Effector memory CD4-positive, alpha-beta T cell (primary cell): Measurements from ENCODE around the gene POLR2L.

ENCODE experiments used
- DNase-seq, 3 donors: peaks; one replicate each; pipeline ENCODE4 v3.0.0-alpha.2; 2020
- H3K27ac ChIP-seq: 2 replicates; pipeline ENCODE4 v1.7.0; 2013; ENCODE audit warnings: mild to moderate bottlenecking, low read length, moderate library complexity; ENCODE audit not compliant: insufficient read depth, poor library complexity, severe bottlenecking
- H3K27me3 ChIP-seq: replicated peaks from 2 replicates; pipeline ENCODE4 v1.7.0; 2013; ENCODE audit warnings: mild to moderate bottlenecking, low read length; ENCODE audit not compliant: insufficient read depth, control insufficient read depth, poor library complexity, severe bottlenecking
- H3K36me3 ChIP-seq: 2 replicates; pipeline ENCODE4 v1.7.0; 2013; ENCODE audit warnings: mild to moderate bottlenecking, low read length, moderate library complexity; ENCODE audit not compliant: control insufficient read depth, insufficient read depth
- H3K4me1 ChIP-seq: 2 replicates; pipeline ENCODE4 v1.7.0; 2013; ENCODE audit warnings: low read length, mild to moderate bottlenecking; ENCODE audit not compliant: control insufficient read depth, insufficient read depth, poor library complexity, severe bottlenecking
- H3K4me3 ChIP-seq: 2 replicates; pipeline ENCODE4 v1.7.0; 2013; ENCODE audit warnings: low read length, low read depth, mild to moderate bottlenecking; ENCODE audit not compliant: insufficient read depth, poor library complexity, severe bottlenecking
- H3K9me3 ChIP-seq: 2 replicates; pipeline ENCODE4 v1.7.0; 2013; ENCODE audit warnings: mild to moderate bottlenecking, low read length, moderate library complexity; ENCODE audit not compliant: control insufficient read depth

POLR2L gene

GRCh38 chr11:809287-810039 is 32.9 kb downstream of the POLR2L start, which contains the start of gene RPLP2:
Gene RPLP2, plus strand, starts transcription at chr11:809967. Its CDS starts 268 bp downstream, at chr11:810235.
- H3K36me3 ChIP-seq = peaks cover 26% of the 10 kb centered on the region
- peaks cover 32% of the 10 kb centered on the region for H3K4me1 ChIP-seq
- peak within 1 kb of the TSS; percentile 98 for H3K4me3 ChIP-seq
- peak within 1 kb of the TSS; percentile 98 for H3K27ac ChIP-seq
- H3K9me3 ChIP-seq = no peaks in the 10 kb centered on the region
- DNase-seq = peak; percentile 93 to 97 (median 95)
- H3K27me3 ChIP-seq = no peaks in the 10 kb centered on the region

GRCh38 chr11:808427-809286 is 33.7 kb downstream of the POLR2L start:
- Histone ChIP-seq H3K36me3 (peaks cover 26% of the 10 kb centered on the region), H3K9me3 (no peaks in the 10 kb centered on the region), H3K27ac (peak overlapping the region; percentile 98), H3K4me3 (peak overlapping the region; percentile 98), H3K4me1 (peaks cover 37% of the 10 kb centered on the region), H3K27me3 (no peaks in the 10 kb centered on the region)
- peak in 2 of 3 donors; percentile 16 to 36 for DNase-seq

GRCh38 chr11:804599-804964 is 37.7 kb downstream of the POLR2L start:
- H3K36me3 ChIP-seq = peaks cover 13% of the 10 kb centered on the region
- peaks cover 24% of the 10 kb centered on the region for H3K4me1 ChIP-seq
- no peaks in the 10 kb centered on the region for H3K27me3 ChIP-seq
- no peak for DNase-seq
- peak overlapping the region; percentile 77 for H3K27ac ChIP-seq
- H3K9me3 ChIP-seq = no peaks in the 10 kb centered on the region
- peak overlapping the region; percentile 75 for H3K4me3 ChIP-seq

GRCh38 chr11:803770-804598 is 38.3 kb downstream of the POLR2L start:
- DNase-seq = no peak
- Histone ChIP-seq H3K27ac (peak overlapping the region; percentile 77), H3K4me3 (peak overlapping the region; percentile 75), H3K36me3 (peaks cover 13% of the 10 kb centered on the region), H3K4me1 (peaks cover 22% of the 10 kb centered on the region), H3K27me3 (no peaks in the 10 kb centered on the region), H3K9me3 (no peaks in the 10 kb centered on the region)

DNA sequence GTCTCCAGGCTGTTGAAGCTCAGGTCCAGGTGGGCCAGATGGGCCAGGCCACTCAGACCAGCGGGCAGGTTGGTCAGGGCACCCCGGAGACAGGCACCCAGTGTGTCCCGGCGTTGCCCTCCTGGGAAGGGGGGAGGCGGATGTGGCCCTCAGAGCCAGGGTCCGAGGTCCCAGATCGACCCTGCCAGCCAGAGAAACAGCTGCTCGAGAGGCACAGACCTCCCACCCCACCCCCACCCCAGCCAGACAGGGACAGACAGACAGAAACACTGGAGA is 38.9 kb downstream of the POLR2L start:
- DNase-seq = no peak
- Histone ChIP-seq H3K4me3 (no peak overlapping the region), H3K27me3 (no peaks in the 10 kb centered on the region), H3K9me3 (no peaks in the 10 kb centered on the region), H3K27ac (no peak overlapping the region), H3K36me3 (peaks cover 13% of the 10 kb centered on the region), H3K4me1 (peaks cover 16% of the 10 kb centered on the region)

DNA sequence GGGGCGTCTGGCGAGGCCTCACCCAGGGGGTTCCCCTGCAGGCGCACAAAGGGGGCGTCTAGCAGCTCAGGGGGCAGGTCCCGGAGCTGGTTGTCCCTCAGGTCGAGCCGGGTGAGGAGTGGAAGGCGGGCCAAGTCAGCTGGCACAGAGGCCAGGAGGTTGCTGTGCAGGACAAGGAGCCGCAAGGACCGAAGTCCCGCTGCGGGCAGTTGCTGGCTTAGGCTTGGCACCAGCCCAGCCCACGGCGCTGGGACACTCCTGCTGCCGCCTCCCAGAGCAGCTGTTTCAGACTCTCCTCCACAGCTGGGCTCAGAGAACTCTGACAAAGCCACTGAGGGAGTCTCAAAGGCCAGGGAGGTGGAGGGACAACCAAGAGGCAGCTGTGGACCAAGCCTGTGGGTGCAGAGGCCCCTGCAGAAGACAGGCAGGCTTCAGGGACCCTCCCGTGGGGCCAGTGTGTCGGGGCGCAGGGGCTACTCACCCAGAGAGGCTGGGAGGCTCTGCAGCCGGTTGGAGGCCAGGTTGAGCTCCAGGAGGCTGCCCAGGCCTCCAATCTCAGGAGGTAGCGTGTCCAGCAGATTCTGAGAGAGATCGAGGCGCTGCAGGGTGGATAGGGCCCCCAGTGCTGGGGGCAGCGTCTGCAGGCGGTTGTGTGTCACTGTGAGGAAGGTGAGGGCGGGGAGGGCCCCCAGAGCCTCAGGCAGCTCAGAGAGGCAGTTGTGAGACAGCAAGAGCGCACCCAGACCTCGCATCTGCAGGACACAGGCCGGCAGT is 39.4 kb downstream of the POLR2L start:
- H3K4me3 ChIP-seq = no peak overlapping the region
- no peaks in the 10 kb centered on the region for H3K9me3 ChIP-seq
- H3K4me1 ChIP-seq = peaks cover 15% of the 10 kb centered on the region
- DNase-seq = no peak
- no peak overlapping the region for H3K27ac ChIP-seq
- no peaks in the 10 kb centered on the region for H3K27me3 ChIP-seq
- H3K36me3 ChIP-seq = peaks cover 13% of the 10 kb centered on the region

- Histone ChIP-seq H3K4me1 (peaks cover 21% of the 10 kb centered on the region), H3K4me3 (no peak overlapping the region), H3K9me3 (no peaks in the 10 kb centered on the region), H3K36me3 (peaks cover 13% of the 10 kb centered on the region), H3K27ac (no peak overlapping the region), H3K27me3 (no peaks in the 10 kb centered on the region)
- DNase-seq = no peak
Measured at GRCh38 chr11:802018-802617, 40.2 kb downstream of the POLR2L start.

DNA sequence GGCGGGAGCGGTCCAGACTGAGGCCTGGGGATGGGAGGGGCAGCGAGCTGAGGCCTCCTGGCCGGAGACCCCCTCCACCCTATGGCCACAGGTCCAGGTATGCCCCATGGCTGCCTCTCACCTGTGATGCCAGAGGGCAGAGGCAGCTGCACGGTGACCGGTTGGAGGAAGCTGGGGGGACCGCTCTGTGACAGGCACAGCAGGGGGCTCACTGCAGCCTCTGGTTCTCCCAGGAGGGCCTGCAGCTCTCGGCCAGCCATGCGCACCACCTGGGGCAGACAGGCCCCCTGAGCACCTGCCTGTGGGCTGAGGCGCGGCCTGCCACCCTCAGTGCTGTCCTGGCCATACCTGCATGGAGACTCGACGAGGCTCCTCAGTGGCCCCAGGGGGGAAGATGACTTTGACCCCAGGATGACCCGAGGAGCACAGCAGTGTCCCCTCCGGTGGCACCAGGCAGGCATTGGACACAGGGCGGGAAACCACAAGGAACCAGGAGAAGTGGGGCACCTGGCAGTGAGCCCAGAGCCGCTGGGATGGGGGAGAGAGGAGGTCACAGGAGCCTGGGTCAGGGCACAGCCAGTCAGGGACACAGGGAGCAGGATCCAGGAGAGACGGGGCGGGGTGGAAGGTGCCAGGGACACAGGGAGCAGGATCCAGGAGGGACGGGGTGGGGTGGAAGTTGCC is 41.1 kb downstream of the POLR2L start:
- Histone ChIP-seq H3K9me3 (no peaks in the 10 kb centered on the region), H3K27ac (no peak overlapping the region), H3K4me3 (no peak overlapping the region), H3K4me1 (peaks cover 30% of the 10 kb centered on the region), H3K36me3 (peaks cover 13% of the 10 kb centered on the region), H3K27me3 (no peaks in the 10 kb centered on the region)
- no peak for DNase-seq

GRCh38 chr11:800473-800872 is 41.9 kb downstream of the POLR2L start:
- no peak overlapping the region for H3K27ac ChIP-seq
- H3K27me3 ChIP-seq = no peaks in the 10 kb centered on the region
- no peak overlapping the region for H3K4me3 ChIP-seq
- peaks cover 13% of the 10 kb centered on the region for H3K36me3 ChIP-seq
- peaks cover 33% of the 10 kb centered on the region for H3K4me1 ChIP-seq
- H3K9me3 ChIP-seq = no peaks in the 10 kb centered on the region
- no peak for DNase-seq
